SK-N-SH treated with all-trans-retinoic acid at 6 μM for 48 hours (cell line): ENCODE data around the gene QKI.

ENCODE experiments used
- ATAC-seq: fragments of 200-7000 bp; cut with Tn5 transposase; 3 replicates; pipeline ENCODE4 v1.9.1; 2020; ENCODE audit warnings: mild to moderate bottlenecking, moderate library complexity
- ARNTL ChIP-seq: fragments of 450-650 bp; formaldehyde crosslinking; IDR thresholded peaks from 2 replicates; pipeline ENCODE4 v1.5.0; 2020; ENCODE audit warnings: low read depth, mild to moderate bottlenecking, moderate library complexity, borderline replicate concordance
- BACH2 ChIP-seq: fragments of 250-450 bp; sonication (Bioruptor Pico); IDR thresholded peaks from 2 replicates; pipeline ENCODE4 v1.9.0; 2021; ENCODE audit warnings: mild to moderate bottlenecking, borderline replicate concordance
- ESRRG ChIP-seq: fragments of 250-450 bp; sonication (Bioruptor Pico); IDR thresholded peaks from 2 replicates; pipeline ENCODE4 v1.6.1; 2021; ENCODE audit warnings: mild to moderate bottlenecking
- GLIS3 ChIP-seq: fragments of 250-450 bp; sonication (Bioruptor Pico); IDR thresholded peaks from 2 replicates; pipeline ENCODE4 v1.5.0; 2020; ENCODE audit warnings: mild to moderate bottlenecking, moderate library complexity
- ISL1 ChIP-seq: fragments of 250-450 bp; sonication (Bioruptor Pico); IDR thresholded peaks from 2 replicates; pipeline ENCODE4 v2.1.2; 2022; ENCODE audit warnings: mild to moderate bottlenecking, moderate library complexity
- OSR1 ChIP-seq: fragments of 250-450 bp; sonication (Bioruptor Pico); IDR thresholded peaks from 2 replicates; pipeline ENCODE4 v1.8.0; 2022; ENCODE audit warnings: moderate library complexity, mild to moderate bottlenecking, inconsistent platforms
- PPARA ChIP-seq: fragments of 250-450 bp; sonication (Bioruptor Pico); IDR thresholded peaks from 2 replicates; pipeline ENCODE4 v1.5.0; 2020; ENCODE audit warnings: mild to moderate bottlenecking, borderline replicate concordance
- RARB ChIP-seq: fragments of 250-450 bp; sonication (Bioruptor Pico); IDR thresholded peaks from 2 replicates; pipeline ENCODE4 v1.8.0; 2021; ENCODE audit warnings: mild to moderate bottlenecking, moderate library complexity
- SNAI2 ChIP-seq: fragments of 250-450 bp; sonication (Bioruptor Pico); IDR thresholded peaks from 2 replicates; pipeline ENCODE4 v1.5.0; 2020; ENCODE audit warnings: mild to moderate bottlenecking, moderate library complexity
- TCF4 ChIP-seq: fragments of 250-450 bp; sonication (Bioruptor Pico); IDR thresholded peaks from 2 replicates; pipeline ENCODE4 v1.8.0; 2021; ENCODE audit warnings: mild to moderate bottlenecking, moderate library complexity, borderline replicate concordance
- TOX ChIP-seq: fragments of 250-450 bp; sonication (Bioruptor Pico); IDR thresholded peaks from 2 replicates; pipeline ENCODE4 v1.8.0; 2021; ENCODE audit warnings: mild to moderate bottlenecking, moderate library complexity, borderline replicate concordance
- ZC3H10 ChIP-seq: fragments of 250-450 bp; sonication (Bioruptor Pico); IDR thresholded peaks from 2 replicates; pipeline ENCODE4 v1.5.1; 2021; ENCODE audit warnings: mild to moderate bottlenecking, moderate library complexity
- ZFP3 ChIP-seq: fragments of 250-450 bp; sonication (Bioruptor Pico); IDR thresholded peaks from 2 replicates; pipeline ENCODE4 v1.5.0; 2020; ENCODE audit warnings: mild to moderate bottlenecking, moderate library complexity
- ZFP30 ChIP-seq: fragments of 450-650 bp; formaldehyde crosslinking; IDR thresholded peaks from 2 replicates; pipeline ENCODE4 v1.5.0; 2022; ENCODE audit warnings: mild to moderate bottlenecking, moderate library complexity
- ZNF565 ChIP-seq: fragments of 450-650 bp; formaldehyde crosslinking; conservative IDR thresholded peaks from 2 replicates; pipeline ENCODE4 v1.5.0; 2020; ENCODE audit warnings: low read depth, mild to moderate bottlenecking, moderate library complexity
- ZNF70 ChIP-seq: fragments of 450-650 bp; formaldehyde crosslinking; IDR thresholded peaks from 2 replicates; pipeline ENCODE4 v1.5.0; 2020; ENCODE audit warnings: mild to moderate bottlenecking, moderate library complexity
- TF ChIP-seq, protein P1 (sequence below): fragments of 250-450 bp; sonication (Bioruptor Pico); IDR thresholded peaks from 2 replicates; pipeline ENCODE4 v1.8.0; 2021; ENCODE audit warnings: low read depth, mild to moderate bottlenecking, moderate library complexity, borderline replicate concordance
- TF ChIP-seq, protein P2 (sequence below): fragments of 250-450 bp; sonication (Bioruptor Pico); IDR thresholded peaks from 2 replicates; pipeline ENCODE4 v1.5.1; 2021; ENCODE audit warnings: mild to moderate bottlenecking, moderate library complexity
- TF ChIP-seq, protein P3 (sequence below): fragments of 250-450 bp; sonication (Bioruptor Pico); IDR thresholded peaks from 2 replicates; pipeline ENCODE4 v1.5.0; 2020; ENCODE audit warnings: mild to moderate bottlenecking, moderate library complexity
- TF ChIP-seq, protein P4 (sequence below): fragments of 250-450 bp; sonication (Bioruptor Pico); IDR thresholded peaks from 2 replicates; pipeline ENCODE4 v1.8.0; 2020; ENCODE audit warnings: mild to moderate bottlenecking, moderate library complexity, borderline replicate concordance
- TF ChIP-seq, protein P5 (sequence below): fragments of 250-450 bp; sonication (Bioruptor Pico); IDR thresholded peaks from 2 replicates; pipeline ENCODE4 v1.5.1; 2020; ENCODE audit warnings: low read depth, mild to moderate bottlenecking, moderate library complexity

QKI gene

DNA sequence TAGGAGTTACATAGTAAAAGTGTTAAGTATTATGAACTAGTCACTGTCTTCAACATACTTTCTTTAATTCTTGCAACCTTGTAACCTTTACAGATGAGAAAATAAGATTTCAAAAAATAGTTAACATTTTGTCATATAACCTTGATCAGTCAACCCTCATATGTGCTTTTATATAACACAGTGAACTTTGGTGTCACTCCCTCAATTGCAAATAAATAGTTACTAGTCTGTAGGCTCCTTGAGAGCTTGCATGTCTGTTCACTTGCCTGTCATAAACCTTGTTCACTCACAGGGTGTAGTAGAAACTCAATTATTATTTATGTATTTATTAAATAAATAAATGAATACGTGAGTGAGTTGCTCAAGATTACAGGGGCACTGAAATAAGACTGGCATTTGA lies 107.5 kb downstream of the QKI start:
- TF ChIP-seq ZNF70 (CRISPR knock-in tag) (no peak), TCF4 (CRISPR knock-in tag) (no peak), ZFP3 (CRISPR knock-in tag) (no peak), SNAI2 (CRISPR knock-in tag) (no peak), ZC3H10 (no peak), BACH2 (CRISPR knock-in tag) (no peak)
- TF ChIP-seq, protein P1, sequence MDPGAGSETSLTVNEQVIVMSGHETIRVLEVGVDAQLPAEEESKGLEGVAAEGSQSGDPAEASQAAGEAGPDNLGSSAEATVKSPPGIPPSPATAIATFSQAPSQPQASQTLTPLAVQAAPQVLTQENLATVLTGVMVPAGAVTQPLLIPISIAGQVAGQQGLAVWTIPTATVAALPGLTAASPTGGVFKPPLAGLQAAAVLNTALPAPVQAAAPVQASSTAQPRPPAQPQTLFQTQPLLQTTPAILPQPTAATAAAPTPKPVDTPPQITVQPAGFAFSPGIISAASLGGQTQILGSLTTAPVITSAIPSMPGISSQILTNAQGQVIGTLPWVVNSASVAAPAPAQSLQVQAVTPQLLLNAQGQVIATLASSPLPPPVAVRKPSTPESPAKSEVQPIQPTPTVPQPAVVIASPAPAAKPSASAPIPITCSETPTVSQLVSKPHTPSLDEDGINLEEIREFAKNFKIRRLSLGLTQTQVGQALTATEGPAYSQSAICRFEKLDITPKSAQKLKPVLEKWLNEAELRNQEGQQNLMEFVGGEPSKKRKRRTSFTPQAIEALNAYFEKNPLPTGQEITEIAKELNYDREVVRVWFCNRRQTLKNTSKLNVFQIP (CRISPR knock-in tag) = no peak
- ATAC-seq = no peak

DNA sequence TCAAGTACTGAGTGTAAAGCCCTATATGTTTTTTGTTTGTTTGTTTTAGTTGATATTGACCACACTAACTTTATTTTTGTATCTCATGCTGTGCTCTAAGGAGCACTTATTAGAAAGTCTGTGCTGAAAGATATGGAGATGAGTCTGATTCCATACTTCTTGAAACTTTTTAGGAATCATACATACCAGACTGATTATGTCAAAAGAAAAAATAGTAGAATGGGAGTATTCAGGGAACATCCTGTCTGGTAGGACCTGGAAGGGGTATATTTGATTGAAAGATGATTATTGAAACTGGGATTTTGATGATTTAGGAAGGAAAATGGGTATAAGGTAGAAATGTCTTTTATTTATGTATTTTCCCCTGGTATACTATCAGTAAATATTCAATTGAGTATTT lies 111.4 kb downstream of the QKI start:
- TF ChIP-seq TCF4 (CRISPR knock-in tag) (no peak), ZFP3 (CRISPR knock-in tag) (no peak), GLIS3 (CRISPR knock-in tag) (no peak), ISL1 (CRISPR knock-in tag) (no peak), ZFP30 (no peak), TOX (no peak), ZNF565 (no peak), RARB (CRISPR knock-in tag) (no peak), ZC3H10 (no peak), SNAI2 (CRISPR knock-in tag) (no peak), ESRRG (CRISPR knock-in tag) (no peak), BACH2 (CRISPR knock-in tag) (no peak), OSR1 (CRISPR knock-in tag) (no peak), ARNTL (CRISPR knock-in tag) (no peak), PPARA (CRISPR knock-in tag) (no peak)
- TF ChIP-seq, protein P2, sequence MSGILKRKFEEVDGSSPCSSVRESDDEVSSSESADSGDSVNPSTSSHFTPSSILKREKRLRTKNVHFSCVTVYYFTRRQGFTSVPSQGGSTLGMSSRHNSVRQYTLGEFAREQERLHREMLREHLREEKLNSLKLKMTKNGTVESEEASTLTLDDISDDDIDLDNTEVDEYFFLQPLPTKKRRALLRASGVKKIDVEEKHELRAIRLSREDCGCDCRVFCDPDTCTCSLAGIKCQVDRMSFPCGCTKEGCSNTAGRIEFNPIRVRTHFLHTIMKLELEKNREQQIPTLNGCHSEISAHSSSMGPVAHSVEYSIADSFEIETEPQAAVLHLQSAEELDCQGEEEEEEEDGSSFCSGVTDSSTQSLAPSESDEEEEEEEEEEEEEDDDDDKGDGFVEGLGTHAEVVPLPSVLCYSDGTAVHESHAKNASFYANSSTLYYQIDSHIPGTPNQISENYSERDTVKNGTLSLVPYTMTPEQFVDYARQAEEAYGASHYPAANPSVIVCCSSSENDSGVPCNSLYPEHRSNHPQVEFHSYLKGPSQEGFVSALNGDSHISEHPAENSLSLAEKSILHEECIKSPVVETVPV (CRISPR knock-in tag) = no peak
- TF ChIP-seq, protein P3, sequence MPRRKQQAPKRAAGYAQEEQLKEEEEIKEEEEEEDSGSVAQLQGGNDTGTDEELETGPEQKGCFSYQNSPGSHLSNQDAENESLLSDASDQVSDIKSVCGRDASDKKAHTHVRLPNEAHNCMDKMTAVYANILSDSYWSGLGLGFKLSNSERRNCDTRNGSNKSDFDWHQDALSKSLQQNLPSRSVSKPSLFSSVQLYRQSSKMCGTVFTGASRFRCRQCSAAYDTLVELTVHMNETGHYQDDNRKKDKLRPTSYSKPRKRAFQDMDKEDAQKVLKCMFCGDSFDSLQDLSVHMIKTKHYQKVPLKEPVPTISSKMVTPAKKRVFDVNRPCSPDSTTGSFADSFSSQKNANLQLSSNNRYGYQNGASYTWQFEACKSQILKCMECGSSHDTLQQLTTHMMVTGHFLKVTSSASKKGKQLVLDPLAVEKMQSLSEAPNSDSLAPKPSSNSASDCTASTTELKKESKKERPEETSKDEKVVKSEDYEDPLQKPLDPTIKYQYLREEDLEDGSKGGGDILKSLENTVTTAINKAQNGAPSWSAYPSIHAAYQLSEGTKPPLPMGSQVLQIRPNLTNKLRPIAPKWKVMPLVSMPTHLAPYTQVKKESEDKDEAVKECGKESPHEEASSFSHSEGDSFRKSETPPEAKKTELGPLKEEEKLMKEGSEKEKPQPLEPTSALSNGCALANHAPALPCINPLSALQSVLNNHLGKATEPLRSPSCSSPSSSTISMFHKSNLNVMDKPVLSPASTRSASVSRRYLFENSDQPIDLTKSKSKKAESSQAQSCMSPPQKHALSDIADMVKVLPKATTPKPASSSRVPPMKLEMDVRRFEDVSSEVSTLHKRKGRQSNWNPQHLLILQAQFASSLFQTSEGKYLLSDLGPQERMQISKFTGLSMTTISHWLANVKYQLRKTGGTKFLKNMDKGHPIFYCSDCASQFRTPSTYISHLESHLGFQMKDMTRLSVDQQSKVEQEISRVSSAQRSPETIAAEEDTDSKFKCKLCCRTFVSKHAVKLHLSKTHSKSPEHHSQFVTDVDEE = no peak
- TF ChIP-seq, protein P1 (CRISPR knock-in tag) = no peak
- TF ChIP-seq, protein P4, sequence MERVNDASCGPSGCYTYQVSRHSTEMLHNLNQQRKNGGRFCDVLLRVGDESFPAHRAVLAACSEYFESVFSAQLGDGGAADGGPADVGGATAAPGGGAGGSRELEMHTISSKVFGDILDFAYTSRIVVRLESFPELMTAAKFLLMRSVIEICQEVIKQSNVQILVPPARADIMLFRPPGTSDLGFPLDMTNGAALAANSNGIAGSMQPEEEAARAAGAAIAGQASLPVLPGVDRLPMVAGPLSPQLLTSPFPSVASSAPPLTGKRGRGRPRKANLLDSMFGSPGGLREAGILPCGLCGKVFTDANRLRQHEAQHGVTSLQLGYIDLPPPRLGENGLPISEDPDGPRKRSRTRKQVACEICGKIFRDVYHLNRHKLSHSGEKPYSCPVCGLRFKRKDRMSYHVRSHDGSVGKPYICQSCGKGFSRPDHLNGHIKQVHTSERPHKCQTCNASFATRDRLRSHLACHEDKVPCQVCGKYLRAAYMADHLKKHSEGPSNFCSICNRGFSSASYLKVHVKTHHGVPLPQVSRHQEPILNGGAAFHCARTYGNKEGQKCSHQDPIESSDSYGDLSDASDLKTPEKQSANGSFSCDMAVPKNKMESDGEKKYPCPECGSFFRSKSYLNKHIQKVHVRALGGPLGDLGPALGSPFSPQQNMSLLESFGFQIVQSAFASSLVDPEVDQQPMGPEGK (CRISPR knock-in tag) = no peak
- TF ChIP-seq, protein P5, sequence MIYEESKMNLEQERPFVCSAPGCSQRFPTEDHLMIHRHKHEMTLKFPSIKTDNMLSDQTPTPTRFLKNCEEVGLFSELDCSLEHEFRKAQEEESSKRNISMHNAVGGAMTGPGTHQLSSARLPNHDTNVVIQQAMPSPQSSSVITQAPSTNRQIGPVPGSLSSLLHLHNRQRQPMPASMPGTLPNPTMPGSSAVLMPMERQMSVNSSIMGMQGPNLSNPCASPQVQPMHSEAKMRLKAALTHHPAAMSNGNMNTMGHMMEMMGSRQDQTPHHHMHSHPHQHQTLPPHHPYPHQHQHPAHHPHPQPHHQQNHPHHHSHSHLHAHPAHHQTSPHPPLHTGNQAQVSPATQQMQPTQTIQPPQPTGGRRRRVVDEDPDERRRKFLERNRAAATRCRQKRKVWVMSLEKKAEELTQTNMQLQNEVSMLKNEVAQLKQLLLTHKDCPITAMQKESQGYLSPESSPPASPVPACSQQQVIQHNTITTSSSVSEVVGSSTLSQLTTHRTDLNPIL = no peak

More for the DNA sequence above, 111.4 kb downstream of the QKI start:
- peak; percentile 37; the same call in 2 of the 3 replicates for ATAC-seq
